ENCODE measurements around the gene BTBD18.
A peak's percentile ranks its signal among the peaks of the same experiment; 100 is the strongest.
"Not testable (repeated sequence)": the region's sequence is repeated elsewhere in the genome, so short reads cannot be mapped to it uniquely, and the experiment has no call there.

The BTBD18 gene

GRCh38 chr11:57711414-57712255 lies 40.0 kb downstream of the BTBD18 start, which contains the start of gene MED19:
Gene MED19 (minus strand): TSS chr11:57712215. CDS start chr11:57712179, 36 bp downstream.
- peak; percentile 70 for ATAC-seq
- no peak for TF ChIP-seq PATZ1 (CRISPR knock-in tag; IDR thresholded peaks at IDR 0.05; ENCODE audit: borderline replicate concordance)
- no peak for TF ChIP-seq ZFP30 (CRISPR knock-in tag; IDR thresholded peaks at IDR 0.05)

GRCh38 chr11:57709802-57710367 lies 41.7 kb downstream of the BTBD18 start:
- TF ChIP-seq SNAI2 (CRISPR knock-in tag; IDR thresholded peaks at IDR 0.05), result no peak
- TF ChIP-seq PPARA (CRISPR knock-in tag; IDR thresholded peaks at IDR 0.05; ENCODE audit: borderline replicate concordance), result no peak
- TF ChIP-seq TOX (CRISPR knock-in tag; IDR thresholded peaks at IDR 0.05; ENCODE audit: borderline replicate concordance), result no peak
- no peak for TF ChIP-seq OSR1 (CRISPR knock-in tag; IDR thresholded peaks at IDR 0.05)
- TF ChIP-seq POU6F1 (CRISPR knock-in tag; IDR thresholded peaks at IDR 0.05; ENCODE audit: borderline replicate concordance, low read depth), result no peak
- TF ChIP-seq ESRRG (CRISPR knock-in tag; IDR thresholded peaks at IDR 0.05), result no peak
- TF ChIP-seq RARB (CRISPR knock-in tag; IDR thresholded peaks at IDR 0.05), result no peak
- no peak for TF ChIP-seq CSDC2 (CRISPR knock-in tag; IDR thresholded peaks at IDR 0.05)
- TF ChIP-seq ZNF70 (CRISPR knock-in tag; IDR thresholded peaks at IDR 0.05), result no peak
- TF ChIP-seq CSRNP3 (CRISPR knock-in tag; IDR thresholded peaks at IDR 0.05), result no peak
- no peak for TF ChIP-seq BACH2 (CRISPR knock-in tag; IDR thresholded peaks at IDR 0.05; ENCODE audit: borderline replicate concordance)
- no peak for TF ChIP-seq ISL1 (CRISPR knock-in tag; IDR thresholded peaks at IDR 0.05)
- no peak for TF ChIP-seq TCF4 (CRISPR knock-in tag; IDR thresholded peaks at IDR 0.05; ENCODE audit: borderline replicate concordance)
- no peak for TF ChIP-seq TSHZ2 (CRISPR knock-in tag; IDR thresholded peaks at IDR 0.05)
- TF ChIP-seq PATZ1 (CRISPR knock-in tag; IDR thresholded peaks at IDR 0.05; ENCODE audit: borderline replicate concordance), result no peak
- TF ChIP-seq CREB5 (CRISPR knock-in tag; IDR thresholded peaks at IDR 0.05; ENCODE audit: low read depth), result no peak
- no peak for TF ChIP-seq ARNTL (CRISPR knock-in tag; IDR thresholded peaks at IDR 0.05; ENCODE audit: borderline replicate concordance, low read depth)
- no peak for TF ChIP-seq ZFP3 (CRISPR knock-in tag; IDR thresholded peaks at IDR 0.05)

GRCh38 chr11:57705432-57705831 lies 46.2 kb downstream of the BTBD18 start:
- ATAC-seq, result not testable (repeated sequence)

More at GRCh38 chr11:57709802-57710367, 41.7 kb downstream of the BTBD18 start:
- no peak for ATAC-seq

All from SK-N-SH treated with all-trans-retinoic acid at 6 μM for 48 hours (cell line).